WI38 (cell line): ENCODE data around the gene RETREG1.

Experiments used
- H3K4me3 ChIP-seq: 2 replicates; pipeline ENCODE4 v1.5.1; 2011; ENCODE audit warnings: low read depth, mild to moderate bottlenecking, control low read depth, low read length
- TF ChIP-seq, protein P1 (sequence below): IDR thresholded peaks from 2 replicates; pipeline ENCODE4 v1.5.1; 2012; ENCODE audit warnings: low read depth, mild to moderate bottlenecking, control low read depth, low read length

Gene RETREG1

DNA sequence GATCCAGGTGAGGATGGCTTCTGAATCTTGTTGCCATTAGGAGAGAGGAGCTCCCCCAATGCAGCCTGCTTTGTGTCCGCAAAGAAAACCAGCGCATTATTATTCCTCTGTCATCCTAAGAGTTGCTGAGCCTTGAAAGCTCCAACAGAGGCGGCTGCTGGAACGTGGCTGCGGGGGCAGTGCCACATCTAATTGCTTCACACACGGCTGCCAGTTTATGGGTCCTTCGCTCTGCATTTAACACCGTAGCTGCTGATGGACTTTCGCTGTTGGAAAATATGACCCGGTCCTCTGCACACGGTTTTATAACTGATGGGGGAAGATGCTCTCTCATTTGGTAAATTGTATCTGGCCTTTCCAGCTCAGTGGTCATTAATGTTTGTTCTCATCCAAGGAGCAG lies 189.2 kb downstream of the RETREG1 start:
- TF ChIP-seq, protein P1, sequence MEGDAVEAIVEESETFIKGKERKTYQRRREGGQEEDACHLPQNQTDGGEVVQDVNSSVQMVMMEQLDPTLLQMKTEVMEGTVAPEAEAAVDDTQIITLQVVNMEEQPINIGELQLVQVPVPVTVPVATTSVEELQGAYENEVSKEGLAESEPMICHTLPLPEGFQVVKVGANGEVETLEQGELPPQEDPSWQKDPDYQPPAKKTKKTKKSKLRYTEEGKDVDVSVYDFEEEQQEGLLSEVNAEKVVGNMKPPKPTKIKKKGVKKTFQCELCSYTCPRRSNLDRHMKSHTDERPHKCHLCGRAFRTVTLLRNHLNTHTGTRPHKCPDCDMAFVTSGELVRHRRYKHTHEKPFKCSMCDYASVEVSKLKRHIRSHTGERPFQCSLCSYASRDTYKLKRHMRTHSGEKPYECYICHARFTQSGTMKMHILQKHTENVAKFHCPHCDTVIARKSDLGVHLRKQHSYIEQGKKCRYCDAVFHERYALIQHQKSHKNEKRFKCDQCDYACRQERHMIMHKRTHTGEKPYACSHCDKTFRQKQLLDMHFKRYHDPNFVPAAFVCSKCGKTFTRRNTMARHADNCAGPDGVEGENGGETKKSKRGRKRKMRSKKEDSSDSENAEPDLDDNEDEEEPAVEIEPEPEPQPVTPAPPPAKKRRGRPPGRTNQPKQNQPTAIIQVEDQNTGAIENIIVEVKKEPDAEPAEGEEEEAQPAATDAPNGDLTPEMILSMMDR = no peak
- no peak overlapping the region for H3K4me3 ChIP-seq
